ENCODE data around the gene MYO7B. TPM values are rescaled to one million over a fixed set of nuclear protein-coding genes. Genes with fewer than 3 reads are reported as not detected.
"Not testable (repeated sequence)": the region's sequence is repeated elsewhere in the genome, so short reads cannot be mapped to it uniquely, and the experiment has no call there.

MYO7B gene
- total and polyA plus RNA-seq, 9 of the 15 experiments (the other 6 are each of a cell fraction or from before 2014, with no cell fraction given), result 0.08 TPM; not detected in 8

- H3K4me2 ChIP-seq (ENCODE audit: insufficient read depth, low read length); in situ Hi-C loops (cut with MboI); DNase-seq (ENCODE audit: extremely low read depth in 1 of 4, low spot score in 3 of 4); FAIRE-seq; H2AFZ ChIP-seq (ENCODE audit: low read depth, low read length); ATAC-seq; H3K27ac ChIP-seq (ENCODE audit: extremely low read depth, low read depth, low read length); intact Hi-C loops (cut with micrococcal nuclease); H3K9me1 ChIP-seq (ENCODE audit: control insufficient read depth, insufficient read depth, low read length); H4K20me1 ChIP-seq (replicated peaks; ENCODE audit: control insufficient read depth, insufficient read depth, low read length); H3K4me3 ChIP-seq; CTCF ChIA-PET (ENCODE audit: low intra/inter-chr PET ratio); H3K9ac ChIP-seq (ENCODE audit: insufficient read depth in 1 of 2, low read depth in 2 of 2, low read length in 2 of 2); H3K4me1 ChIP-seq (replicated peaks in 1 of 2; ENCODE audit: control insufficient read depth in 2 of 2, insufficient read depth in 2 of 2, low read length in 2 of 2); H3K27me3 ChIP-seq (ENCODE audit: control insufficient read depth in 2 of 2, insufficient read depth in 2 of 2, low read length in 2 of 2); H3K9me3 ChIP-seq (replicated peaks; ENCODE audit: control insufficient read depth, insufficient read depth, low read depth, low read length); POLR2A ChIA-PET: not testable (repeated sequence)
- TF ChIP-seq RBM25 (IDR thresholded peaks at IDR 0.05; ENCODE audit: low read depth, low read length, severe bottlenecking), result peak; percentile 72
- TF ChIP-seq ZNF121 (CRISPR knock-in tag; conservative IDR thresholded peaks at IDR 0.05), result peak; percentile 44; the same call in 1 of the 2 replicates
- TSS peak; percentile 18 for BruUV-seq (replicated peaks)
- WGBS (ENCODE audit: insufficient coverage, low coverage, missing lambda C conversion rate), result 92% methylated on average over 6 of the region's 7 CpGs
- Histone ChIP-seq H3K79me2 (ENCODE audit: control insufficient read depth, insufficient read depth, low read length) (peaks cover 65% of the 10 kb centered on the region), H3K36me3 (ENCODE audit: control insufficient read depth, insufficient read depth, low read length) (peaks cover 41% of the 10 kb centered on the region; the same call in 2 of the 3 replicates)
Observed at GRCh38 chr2:127524198-127524834, 11.2 kb upstream of the MYO7B start.

GRCh38 chr2:127525691-127526131 is 9.8 kb upstream of the MYO7B start:
- Histone ChIP-seq H3K36me3 (ENCODE audit: control insufficient read depth, insufficient read depth, low read length) (peaks cover 30% of the 10 kb centered on the region; the same call in 2 of the 3 replicates), H3K4me1 (replicated peaks in 1 of 2; ENCODE audit: control insufficient read depth in 2 of 2, insufficient read depth in 2 of 2, low read length in 2 of 2) (peaks cover 7 to 9% of the 10 kb centered on the region in 2 experiments; a peak in 4 of 5 replicates), H3K79me2 (ENCODE audit: control insufficient read depth, insufficient read depth, low read length) (peaks cover 53% of the 10 kb centered on the region), H3K9me1 (ENCODE audit: control insufficient read depth, insufficient read depth, low read length) (no peaks in the 10 kb centered on the region), H2AFZ (ENCODE audit: low read depth, low read length) (peak overlapping the region; percentile 93), H3K9ac (ENCODE audit: insufficient read depth in 1 of 2, low read depth in 2 of 2, low read length in 2 of 2) (peak overlapping the region; percentile 94 to 98), H3K9me3 (replicated peaks; ENCODE audit: control insufficient read depth, insufficient read depth, low read depth, low read length) (0 out of 2 replicates have a peak, but pooled peaks cover 4% of the 10 kb centered on the region), H4K20me1 (replicated peaks; ENCODE audit: control insufficient read depth, insufficient read depth, low read length) (no peaks in the 10 kb centered on the region), H3K4me3 (peak overlapping the region; percentile 80), H3K27ac (ENCODE audit: extremely low read depth, low read depth, low read length) (peak overlapping the region; percentile 85), H3K27me3 (ENCODE audit: control insufficient read depth in 2 of 2, insufficient read depth in 2 of 2, low read length in 2 of 2) (no peaks in the 10 kb centered on the region; a peak in 2 of 5 replicates), H3K4me2 (ENCODE audit: insufficient read depth, low read length) (peak overlapping the region; percentile 97)
- TSS peak; percentile 58 for BruUV-seq (replicated peaks)
- DNase-seq (ENCODE audit: extremely low read depth in 1 of 4, low spot score in 3 of 4) (peak in 2 of 4 experiments; percentile 23 to 43), FAIRE-seq (no peak), ATAC-seq (peak; percentile 37)
- intact Hi-C loops (cut with micrococcal nuclease), result no loop called here
- in situ Hi-C loops (cut with MboI), result no loop called here
- ChIA-PET POLR2A (interaction anchor here (0.7 to 2.0 kb wide), 9 partner anchors 12 to 136 kb away, joined by 3 to 30 read pairs (median 4); no protein-coding TSS in a partner anchor), CTCF (ENCODE audit: low intra/inter-chr PET ratio) (no interaction called here)
- WGBS (ENCODE audit: insufficient coverage, low coverage, missing lambda C conversion rate), result 0% methylated on average over 19 of the region's 19 CpGs
- TF ChIP-seq RBM25 (IDR thresholded peaks at IDR 0.05; ENCODE audit: low read depth, low read length, severe bottlenecking), result no peak
- TF ChIP-seq E2F6 (IDR thresholded peaks at IDR 0.05; ENCODE audit: borderline replicate concordance in 1 of 2, extremely low read depth in 1 of 2, insufficient read depth in 1 of 2, insufficient read length in 1 of 2, low read depth in 1 of 2, low read length in 1 of 2, poor library complexity in 1 of 2, severe bottlenecking in 1 of 2), result peak in 1 of 2 experiments; percentile 16
- TF ChIP-seq HMBOX1 (IDR thresholded peaks at IDR 0.05), result peak; percentile 77; the same call in 1 of the 2 replicates
- TF ChIP-seq MAZ (CRISPR knock-in tag; conservative IDR thresholded peaks at IDR 0.05 in 1 of 2, IDR thresholded peaks at IDR 0.05 in 1 of 2), result 0 out of 4 replicates have a peak, but pooled peaks of 1 of the 2 experiments have one; percentile 33
- no peak for TF ChIP-seq POLR3A (IDR thresholded peaks at IDR 0.05; ENCODE audit: borderline replicate concordance, extremely low read depth, insufficient read depth, insufficient read length)
- no peak for TF ChIP-seq ATF1 (CRISPR knock-in tag; IDR thresholded peaks at IDR 0.05)
- TF ChIP-seq ATF1 (tag; IDR thresholded peaks at IDR 0.05), result no peak
- TF ChIP-seq ZNF140 (CRISPR knock-in tag; IDR thresholded peaks at IDR 0.05), result no peak
- no peak for TF ChIP-seq MTA2 (IDR thresholded peaks at IDR 0.05; ENCODE audit: low read depth)

All from K562 (cell line).